Measurements from ENCODE around the gene SLC17A2. TPM values are rescaled to one million over a fixed set of nuclear protein-coding genes. Genes with fewer than 3 reads are reported as not detected.

The SLC17A2 gene
- total and polyA plus RNA-seq, 2 of the 13 experiments (the other 11 are each of a cell fraction or from before 2014, with no cell fraction given), result 11.2 to 32.4 TPM

- no peak for TF ChIP-seq HMGA1 (CRISPR knock-in tag; conservative IDR thresholded peaks at IDR 0.05)
- TF ChIP-seq KLF11 (CRISPR knock-in tag; IDR thresholded peaks at IDR 0.05), result 0 out of 2 replicates have a peak, but pooled peaks have one; percentile 43
- peak; percentile 97 for TF ChIP-seq PITX1 (CRISPR knock-in tag; IDR thresholded peaks at IDR 0.05)
- TF ChIP-seq HDAC2 (CRISPR knock-in tag; IDR thresholded peaks at IDR 0.05), result peak; percentile 91
- peak; percentile 100 for TF ChIP-seq FOXA3 (CRISPR knock-in tag; IDR thresholded peaks at IDR 0.05)
- TF ChIP-seq GATAD1 (CRISPR knock-in tag; IDR thresholded peaks at IDR 0.05), result peak; percentile 57
- TF ChIP-seq DR1 (CRISPR knock-in tag; IDR thresholded peaks at IDR 0.05), result no peak
- TF ChIP-seq FOSL1 (CRISPR knock-in tag; IDR thresholded peaks at IDR 0.05; ENCODE audit: borderline replicate concordance), result no peak
- peak; percentile 82 for TF ChIP-seq TCF7 (IDR thresholded peaks at IDR 0.05; ENCODE audit: low read depth)
- no peak for TF ChIP-seq ZNF138 (CRISPR knock-in tag; IDR thresholded peaks at IDR 0.05; ENCODE audit: low read depth)
- no peak for TF ChIP-seq ZNF136 (CRISPR knock-in tag; IDR thresholded peaks at IDR 0.05; ENCODE audit: low read depth)
- no peak for TF ChIP-seq ZNF547 (CRISPR knock-in tag; IDR thresholded peaks at IDR 0.05)
- peak; percentile 52; the same call in 1 of the 2 replicates for TF ChIP-seq ZNF264 (CRISPR knock-in tag; IDR thresholded peaks at IDR 0.05)
- no peak for TF ChIP-seq AHR (CRISPR knock-in tag; IDR thresholded peaks at IDR 0.05)
- TF ChIP-seq ZNF232 (CRISPR knock-in tag; IDR thresholded peaks at IDR 0.05; ENCODE audit: borderline replicate concordance), result no peak
- peak; percentile 72; the same call in 1 of the 2 replicates for TF ChIP-seq PHF21A (CRISPR knock-in tag; IDR thresholded peaks at IDR 0.05)
- peak; percentile 85 for TF ChIP-seq MEF2D (CRISPR knock-in tag; IDR thresholded peaks at IDR 0.05)
- no peak for TF ChIP-seq ZNF737 (CRISPR knock-in tag; IDR thresholded peaks at IDR 0.05; ENCODE audit: borderline replicate concordance)
- 0 out of 2 replicates have a peak, but pooled peaks have one; percentile 79 for TF ChIP-seq ZNF33A (CRISPR knock-in tag; IDR thresholded peaks at IDR 0.05; ENCODE audit: borderline replicate concordance)
- TF ChIP-seq RBM22 (optimal IDR thresholded peaks at IDR 0.05; ENCODE audit: low read length), result no peak
- TF ChIP-seq TERF1 (CRISPR knock-in tag; IDR thresholded peaks at IDR 0.05), result no peak
- 0 out of 2 replicates have a peak, but pooled peaks have one; percentile 34 for TF ChIP-seq ZNF430 (CRISPR knock-in tag; IDR thresholded peaks at IDR 0.05)
- no peak for TF ChIP-seq PRDM10 (CRISPR knock-in tag; IDR thresholded peaks at IDR 0.05; ENCODE audit: low read depth)
- no peak for TF ChIP-seq NPAS2 (CRISPR knock-in tag; IDR thresholded peaks at IDR 0.05; ENCODE audit: borderline replicate concordance)
- TF ChIP-seq GPN1 (CRISPR knock-in tag; IDR thresholded peaks at IDR 0.05; ENCODE audit: borderline replicate concordance), result no peak
- TF ChIP-seq GPBP1L1 (CRISPR knock-in tag; IDR thresholded peaks at IDR 0.05), result no peak
- TF ChIP-seq ZBTB21 (CRISPR knock-in tag; IDR thresholded peaks at IDR 0.05), result no peak
Observed at GRCh38 chr6:25907475-25908014, 22.9 kb downstream of the SLC17A2 start (continued).
